Body of pancreas (tissue), 4 donors: ENCODE measurements around the gene TSPYL1. TPM values are rescaled to one million over a fixed set of nuclear protein-coding genes. Genes with fewer than 3 reads are reported as not detected.

ENCODE experiments used
- ATAC-seq: fragments of 150-250 bp; one replicate; pipeline ENCODE4 v1.9.1; 2016
- DNase-seq, 4 donors: peaks; one replicate each; pipeline ENCODE4 v3.0.0-alpha.2; 2019
- H3K27ac ChIP-seq, 4 donors: fragments of 200-600 bp; sonication (generic); 1 replicate in 3 of 4; 2 replicates in 1 of 4; pipeline versions ENCODE4 v1.5.1 to v1.6.1; 2016 to 2019; ENCODE audit warnings: mild to moderate bottlenecking in 1 of 4, mixed read lengths in 1 of 4, moderate library complexity in 1 of 4
- H3K27me3 ChIP-seq, 2 donors: fragments of 200-600 bp; sonication (generic); one replicate each; pipeline ENCODE4 v1.6.0; 2016; ENCODE audit warnings: mild to moderate bottlenecking in 1 of 2
- H3K36me3 ChIP-seq, 2 donors: fragments of 200-600 bp; sonication (generic); replicated peaks in 1 of 2; 2 replicates each; pipeline ENCODE4 v1.5.1; 2016; ENCODE audit warnings: low read depth in 2 of 2; ENCODE audit not compliant: insufficient read depth in 1 of 2
- H3K4me1 ChIP-seq: fragments of 200-600 bp; sonication (generic); one replicate; pipeline ENCODE4 v1.6.0; 2016
- H3K4me3 ChIP-seq, 2 donors: fragments of 200-600 bp; sonication (generic); 1 replicate in 1 of 2; 2 replicates in 1 of 2; pipeline ENCODE4 v1.5.1; 2016 to 2019
- H3K9me3 ChIP-seq, 3 donors: fragments of 200-600 bp; sonication (generic); 1 replicate in 2 of 3; 2 replicates in 1 of 3; pipeline ENCODE4 v1.5.1; 2016
- CTCF ChIP-seq, 7 experiments: fragments of 450-650 bp in 4 of 7; fragments of 200-600 bp in 3 of 7; sonication (generic) in 3 of 7; IDR thresholded peaks; one replicate each; pipeline ENCODE4 v1.5.1; 2016 to 2019; ENCODE audit warnings: antibody characterized with exemption in 7 of 7
- POLR2A ChIP-seq, 3 donors: fragments of 450-650 bp; IDR thresholded peaks; one replicate each; pipeline ENCODE4 v1.6.1; 2016; ENCODE audit warnings: antibody characterized with exemption in 3 of 3, mild to moderate bottlenecking in 2 of 3
- WGBS, 2 donors: methylation state at CpG; one replicate each; pipeline ENCODE4 v1.1.5; 2017; 5-methylcytosine and 5-hydroxymethylcytosine counted together
- intact Hi-C: fragments of 100-400 bp; cut with DNase I; formaldehyde crosslinking; loops from one replicate; pipeline ENCODE4 v1.15.1; 2023
- total RNA-seq, 2 donors: library from RNA; depleted of rRNA; stranded (reverse); fragments of >200 nt; gene quantifications; one replicate each; pipeline ENCODE4 v1.1.0, GENCODE V29; 2016

TSPYL1 gene
- total RNA-seq, 2 donors from 2014 or later, result 44.1 to 45.2 TPM

GRCh38 chr6:116298973-116299372 is 19.2 kb upstream of the TSPYL1 start:
- intact Hi-C loops, result no loop called here
- no peaks in the 10 kb centered on the region for H3K4me1 ChIP-seq
- H3K36me3 ChIP-seq, result no peaks in the 10 kb centered on the region
- ATAC-seq (no peak), DNase-seq (no peak)
- no peak overlapping the region for H3K4me3 ChIP-seq
- H3K27me3 ChIP-seq, result no peaks in the 10 kb centered on the region
- TF ChIP-seq CTCF (IDR thresholded peaks at IDR 0.05) (no peak), POLR2A (IDR thresholded peaks at IDR 0.05) (no peak)
- no peaks in the 10 kb centered on the region for H3K9me3 ChIP-seq
- H3K27ac ChIP-seq, result no peak overlapping the region

GRCh38 chr6:116298273-116298672 is 18.5 kb upstream of the TSPYL1 start:
- H3K4me1 ChIP-seq, result no peaks in the 10 kb centered on the region
- no peak for TF ChIP-seq POLR2A (IDR thresholded peaks at IDR 0.05)
- no peaks in the 10 kb centered on the region for H3K27me3 ChIP-seq
- no peak overlapping the region for H3K4me3 ChIP-seq
- no peak for DNase-seq
- no peaks in the 10 kb centered on the region for H3K36me3 ChIP-seq
- 84 to 94% methylated on average over 3 of the region's 3 CpGs for WGBS, 2 donors
- no peaks in the 10 kb centered on the region for H3K9me3 ChIP-seq
- no peak for ATAC-seq
- intact Hi-C loops, result no loop called here
- no peak overlapping the region for H3K27ac ChIP-seq

- H3K4me3 ChIP-seq, result no peak overlapping the region
- no peak for ATAC-seq
- DNase-seq, result no peak
- no peaks in the 10 kb centered on the region for H3K27me3 ChIP-seq
- no peak overlapping the region for H3K27ac ChIP-seq
- 80 to 95% methylated on average over 1 of the region's 1 CpG for WGBS, 2 donors
- H3K4me1 ChIP-seq, result no peaks in the 10 kb centered on the region
- intact Hi-C loops, result no loop called here
- no peaks in the 10 kb centered on the region for H3K9me3 ChIP-seq
- no peak for TF ChIP-seq POLR2A (IDR thresholded peaks at IDR 0.05)
- no peaks in the 10 kb centered on the region for H3K36me3 ChIP-seq
Observed at GRCh38 chr6:116292553-116292952, 12.8 kb upstream of the TSPYL1 start.

- no peak overlapping the region for H3K27ac ChIP-seq
- H3K36me3 ChIP-seq, result no peaks in the 10 kb centered on the region
- no peak for DNase-seq
- no peaks in the 10 kb centered on the region for H3K27me3 ChIP-seq
- ATAC-seq, result no peak
- H3K9me3 ChIP-seq, result no peaks in the 10 kb centered on the region
- intact Hi-C loops, result no loop called here
- 79 to 87% methylated on average over 4 of the region's 4 CpGs for WGBS, 2 donors
- TF ChIP-seq POLR2A (IDR thresholded peaks at IDR 0.05) (no peak), CTCF (IDR thresholded peaks at IDR 0.05) (no peak)
- H3K4me1 ChIP-seq, result no peaks in the 10 kb centered on the region
- H3K4me3 ChIP-seq, result no peak overlapping the region
Observed at GRCh38 chr6:116291701-116292396, 12.1 kb upstream of the TSPYL1 start.

- 81 to 87% methylated on average over 2 of the region's 2 CpGs for WGBS, 2 donors
Observed at GRCh38 chr6:116290799-116291198, 11.1 kb upstream of the TSPYL1 start.

More at GRCh38 chr6:116290799-116291198, 11.1 kb upstream of the TSPYL1 start:
- Histone ChIP-seq H3K4me3 (no peak overlapping the region), H3K27me3 (no peaks in the 10 kb centered on the region), H3K36me3 (no peaks in the 10 kb centered on the region), H3K9me3 (no peaks in the 10 kb centered on the region), H3K27ac (no peak overlapping the region), H3K4me1 (no peaks in the 10 kb centered on the region)
- DNase-seq (no peak), ATAC-seq (no peak)
- intact Hi-C loops, result no loop called here
- TF ChIP-seq POLR2A (IDR thresholded peaks at IDR 0.05) (no peak), CTCF (IDR thresholded peaks at IDR 0.05) (no peak)
